HL-60 (cell line): ENCODE measurements around the gene ZNF771.

ENCODE experiments used
- CTCF ChIP-seq: IDR thresholded peaks from one replicate; pipeline ENCODE4 v1.5.1; 2011; ENCODE audit warnings: low read length, control low read depth, inconsistent platforms; ENCODE audit not compliant: insufficient read depth
- GABPA ChIP-seq: IDR thresholded peaks from 2 replicates; pipeline ENCODE4 v1.6.1; 2012; ENCODE audit warnings: low read depth
- POLR2AphosphoS5 ChIP-seq: IDR thresholded peaks from 2 replicates; pipeline ENCODE4 v1.6.1; 2012; ENCODE audit warnings: low read depth
- REST ChIP-seq: IDR thresholded peaks from 2 replicates; pipeline ENCODE4 v1.6.1; 2012; ENCODE audit warnings: low read depth; ENCODE audit not compliant: insufficient replicate concordance
- SPI1 ChIP-seq: IDR thresholded peaks from 2 replicates; pipeline ENCODE4 v1.6.1; 2012; ENCODE audit warnings: low read depth, mild to moderate bottlenecking, borderline replicate concordance

- TF ChIP-seq CTCF (no peak), REST (no peak), POLR2AphosphoS5 (no peak), SPI1 (no peak), GABPA (no peak)
These were observed 9.4 kb upstream of the ZNF771 start for GRCh38 chr16:30397776-30398660.
